HCT116 (cell line): ENCODE measurements around the gene ZNF618. TPM values are rescaled to one million over a fixed set of nuclear protein-coding genes. Genes with fewer than 3 reads are reported as not detected.

Experiments used
- ATAC-seq: fragments of 200-7000 bp; cut with Tn5 transposase; 2 replicates; pipeline ENCODE4 v1.9.1; 2020; ENCODE audit warnings: mild to moderate bottlenecking, moderate library complexity
- BruUV-seq: library from RNA; stranded (reverse); fragments of 400-500 nt; replicated peaks from 2 replicates; lab custom pipeline; 2021; lab: Mats Ljungman, UMichigan
- CTCF ChIA-PET: fragments of 300-600 bp; sonication (Branson Sonifier 250); formaldehyde crosslinking; loops from one replicate; lab custom pipeline; 2021; ENCODE audit warnings: antibody characterized with exemption; lab: Charles Lee
- POLR2A ChIA-PET: fragments of 300-600, 350-600 bp; sonication (Branson Sonifier 250); formaldehyde crosslinking; loops from one replicate; lab custom pipeline; 2021; ENCODE audit warnings: antibody characterized with exemption; lab: Charles Lee
- RAD21 ChIA-PET, 2 experiments: fragments of 300-600 bp; sonication (Branson Sonifier 250); formaldehyde crosslinking; loops; one replicate each; lab custom pipeline; 2023; ENCODE audit warnings: low total read pairs in 2 of 2; ENCODE audit not compliant: uncharacterized antibody in 2 of 2, unreplicated experiment in 2 of 2, low non-redundant PET in 1 of 2; lab: Charles Lee
- DNase-seq: peaks from one replicate; pipeline ENCODE4 v3.0.0-alpha.2; 2010; ENCODE audit warnings: low read depth, low spot score
- H2AFZ ChIP-seq: fragments of 200-600 bp; shearing (Covaris generic), sonication (generic); 2 replicates; pipeline ENCODE4 v1.6.1; 2017; ENCODE audit warnings: low read depth, mixed run types, mixed read lengths, antibody characterized with exemption, low read length; ENCODE audit not compliant: poor library complexity, severe bottlenecking
- H3K27ac ChIP-seq: 2 replicates; pipeline ENCODE4 v1.5.1; 2012; ENCODE audit warnings: low read depth, low read length
- H3K27me3 ChIP-seq: fragments of 200-600 bp; sonication (generic); 2 replicates; pipeline ENCODE4 v1.6.1; 2016; ENCODE audit warnings: mixed run types, low read length, mixed read lengths; ENCODE audit not compliant: insufficient read depth
- H3K36me3 ChIP-seq, 2 experiments: fragments of 200-500 bp in 1 of 2; fragments of 200-600 bp in 1 of 2; sonication (Bioruptor generic) in 1 of 2; sonication (generic) in 1 of 2; 2 replicates each; pipeline versions ENCODE4 v1.5.1 to v1.6.1; 2014 to 2016; ENCODE audit warnings: low read length in 2 of 2, inconsistent platforms in 1 of 2, mixed read lengths in 1 of 2, mixed run types in 1 of 2; ENCODE audit not compliant: insufficient read depth in 2 of 2, control insufficient read depth in 1 of 2
- H3K4me1 ChIP-seq, 2 experiments: fragments of 200-600 bp in 1 of 2; sonication (generic) in 1 of 2; 2 replicates each; pipeline versions ENCODE4 v1.5.1 to v1.6.1; 2012 to 2017; ENCODE audit warnings: low read length in 2 of 2, inconsistent platforms in 1 of 2, mild to moderate bottlenecking in 1 of 2, mixed read lengths in 1 of 2, mixed run types in 1 of 2, moderate library complexity in 1 of 2; ENCODE audit not compliant: insufficient read depth in 2 of 2, control insufficient read depth in 1 of 2
- H3K4me2 ChIP-seq: fragments of 200-600 bp; sonication (generic); 2 replicates; pipeline ENCODE4 v1.6.1; 2017; ENCODE audit warnings: mixed run types, low read length, mixed read lengths
- H3K4me3 ChIP-seq, 2 experiments: fragments of 200-600 bp in 1 of 2; sonication (generic) in 1 of 2; replicated peaks in 1 of 2; 2 replicates each; pipeline ENCODE4 v1.5.1; 2011 to 2016; ENCODE audit warnings: low read length in 2 of 2, control low read depth in 1 of 2, low read depth in 1 of 2, mild to moderate bottlenecking in 1 of 2, mixed read lengths in 1 of 2, mixed run types in 1 of 2
- H3K79me2 ChIP-seq: fragments of 200-600 bp; sonication (generic); 2 replicates; pipeline ENCODE4 v1.6.1; 2017; ENCODE audit warnings: mild to moderate bottlenecking, mixed run types, low read length, moderate library complexity, mixed read lengths; ENCODE audit not compliant: insufficient read depth
- H3K9ac ChIP-seq: fragments of 200-600 bp; sonication (generic); 2 replicates; pipeline ENCODE4 v1.6.1; 2016; ENCODE audit warnings: low read length, mixed read lengths
- H3K9me2 ChIP-seq: fragments of 200-600 bp; sonication (generic), shearing (Covaris generic); 2 replicates; pipeline ENCODE4 v1.6.1; 2017; ENCODE audit warnings: mixed run types, mild to moderate bottlenecking, moderate library complexity; ENCODE audit not compliant: insufficient read depth
- H3K9me3 ChIP-seq, 2 experiments: fragments of 200-500 bp in 1 of 2; fragments of 200-600 bp in 1 of 2; sonication (Bioruptor generic) in 1 of 2; sonication (generic) in 1 of 2; 2 replicates each; pipeline ENCODE4 v1.6.1; 2014 to 2017; ENCODE audit warnings: low read length in 2 of 2, mixed read lengths in 2 of 2, inconsistent platforms in 1 of 2, low read depth in 1 of 2, mild to moderate bottlenecking in 1 of 2, mixed run types in 1 of 2, moderate library complexity in 1 of 2; ENCODE audit not compliant: control insufficient read depth in 1 of 2, insufficient read depth in 1 of 2
- H4K20me1 ChIP-seq: fragments of 200-600 bp; sonication (generic), shearing (Covaris generic); 2 replicates; pipeline ENCODE4 v1.6.1; 2017; ENCODE audit warnings: mixed run types, mild to moderate bottlenecking, moderate library complexity; ENCODE audit not compliant: insufficient read depth
- ATF3 ChIP-seq: IDR thresholded peaks from 2 replicates; pipeline ENCODE4 v1.6.1; 2012
- CBX3 ChIP-seq: IDR thresholded peaks from 2 replicates; pipeline ENCODE4 v1.6.1; 2012; ENCODE audit warnings: low read depth
- CEBPB ChIP-seq: IDR thresholded peaks from 2 replicates; pipeline ENCODE4 v1.6.1; 2012; ENCODE audit warnings: low read depth
- CTCF ChIP-seq, 3 experiments: fragments of 200-600 bp in 1 of 3; sonication (generic) in 1 of 3; IDR thresholded peaks in 2 of 3; conservative IDR thresholded peaks in 1 of 3; 2 replicates each; pipeline ENCODE4 v1.5.1; 2012 to 2017; ENCODE audit warnings: low read depth in 2 of 3, low read length in 2 of 3, antibody characterized with exemption in 1 of 3, borderline replicate concordance in 1 of 3, control low read depth in 1 of 3, mild to moderate bottlenecking in 1 of 3, mixed read lengths in 1 of 3, mixed run types in 1 of 3, moderate library complexity in 1 of 3; ENCODE audit not compliant: insufficient read depth in 1 of 3
- EGR1 ChIP-seq: IDR thresholded peaks from 2 replicates; pipeline ENCODE4 v1.6.1; 2012; ENCODE audit warnings: low read depth
- ELF1 ChIP-seq: IDR thresholded peaks from 2 replicates; pipeline ENCODE4 v1.6.1; 2012; ENCODE audit warnings: low read depth, borderline replicate concordance
- EZH2 ChIP-seq: fragments of 200-600 bp; sonication (generic); IDR thresholded peaks from 2 replicates; pipeline ENCODE4 v1.6.1; 2017; ENCODE audit warnings: antibody characterized with exemption, mixed run types
- EZH2phosphoT487 ChIP-seq: fragments of 200-600 bp; IDR thresholded peaks from 2 replicates; pipeline ENCODE4 v1.6.1; 2018; ENCODE audit warnings: antibody characterized with exemption, borderline replicate concordance
- FOSL1 ChIP-seq: IDR thresholded peaks from 2 replicates; pipeline ENCODE4 v1.6.1; 2012; ENCODE audit warnings: low read depth
- MAX ChIP-seq: IDR thresholded peaks from 2 replicates; pipeline ENCODE4 v1.6.1; 2012
- POLR2A ChIP-seq: IDR thresholded peaks from 2 replicates; pipeline ENCODE4 v1.7.0; 2011; ENCODE audit warnings: borderline replicate concordance; ENCODE audit not compliant: insufficient read depth, insufficient read length; ENCODE audit errors: extremely low read depth
- POLR2AphosphoS5 ChIP-seq: IDR thresholded peaks from 2 replicates; pipeline ENCODE4 v1.6.1; 2011; ENCODE audit warnings: mild to moderate bottlenecking, low read depth, low read length, moderate library complexity
- RAD21 ChIP-seq: IDR thresholded peaks from 2 replicates; pipeline ENCODE4 v1.6.1; 2012; ENCODE audit warnings: low read depth, mild to moderate bottlenecking
- SIN3A ChIP-seq: IDR thresholded peaks from 2 replicates; pipeline ENCODE4 v1.6.1; 2012; ENCODE audit warnings: low read depth
- SRF ChIP-seq: IDR thresholded peaks from 2 replicates; pipeline ENCODE4 v1.6.1; 2012; ENCODE audit warnings: low read depth
- TCF7L2 ChIP-seq: IDR thresholded peaks from 2 replicates; pipeline ENCODE4 v1.7.0; 2011; ENCODE audit warnings: borderline replicate concordance, inconsistent platforms; ENCODE audit not compliant: insufficient read depth, insufficient read length; ENCODE audit errors: extremely low read depth
- YY1 ChIP-seq: IDR thresholded peaks from 2 replicates; pipeline ENCODE4 v1.6.1; 2011; ENCODE audit warnings: low read length, low read depth, moderate library complexity, mild to moderate bottlenecking; ENCODE audit not compliant: insufficient replicate concordance; ENCODE audit errors: extremely low read depth
- ZNF274 ChIP-seq: fragments of 200-500 bp; sonication (Bioruptor generic); IDR thresholded peaks from 2 replicates; pipeline ENCODE4 v1.6.1; 2014; ENCODE audit warnings: mild to moderate bottlenecking, low read depth, low read length, inconsistent platforms
- intact Hi-C: fragments of 100-400 bp; cut with micrococcal nuclease; formaldehyde crosslinking; loops from 2 replicates; pipeline ENCODE4 v1.10.0; 2022
- total RNA-seq: library from RNA; stranded (reverse); gene quantifications from one replicate; pipeline ENCODE4 v1.2.1, GENCODE V29; 2021; ENCODE audit not compliant: unreplicated experiment

Gene ZNF618
- total RNA-seq, 1 experiment from 2014 or later: 13.5 TPM

- Histone ChIP-seq H3K9me2 (no peaks in the 10 kb centered on the region), H3K27ac (no peak overlapping the region), H4K20me1 (no peaks in the 10 kb centered on the region), H3K9me3 (peaks cover 0 to 6% of the 10 kb centered on the region in 2 experiments; a peak in 1 of 4 replicates), H3K36me3 (0 out of 4 replicates have a peak, but pooled peaks cover 0 to 4% of the 10 kb centered on the region in 2 experiments), H3K4me2 (no peak overlapping the region), H3K4me1 (no peaks in the 10 kb centered on the region), H3K9ac (no peak overlapping the region), H2AFZ (no peak overlapping the region), H3K4me3 (no peak overlapping the region), H3K27me3 (no peaks in the 10 kb centered on the region), H3K79me2 (no peaks in the 10 kb centered on the region)
- ChIA-PET POLR2A (no interaction called here), RAD21 (no interaction called here), CTCF (no interaction called here)
- no peak for ATAC-seq
- intact Hi-C loops: no loop called here
- TF ChIP-seq MAX (no peak), POLR2A (no peak), ZNF274 (no peak), TCF7L2 (no peak), POLR2AphosphoS5 (no peak), SRF (no peak), CBX3 (no peak)
- BruUV-seq: no TSS peak
- no peak for DNase-seq
Measured at GRCh38 chr9:114023961-114024360, 147.9 kb downstream of the ZNF618 start.

- ChIA-PET POLR2A (no interaction called here), CTCF (no interaction called here), RAD21 (no interaction called here)
- Histone ChIP-seq H3K9me3 (peaks cover 0 to 6% of the 10 kb centered on the region in 2 experiments; a peak in 1 of 4 replicates), H3K36me3 (0 out of 4 replicates have a peak, but pooled peaks cover 0 to 4% of the 10 kb centered on the region in 2 experiments), H3K9ac (no peak overlapping the region), H2AFZ (no peak overlapping the region), H3K9me2 (no peaks in the 10 kb centered on the region), H3K4me1 (no peaks in the 10 kb centered on the region), H3K4me3 (no peak overlapping the region), H3K27me3 (no peaks in the 10 kb centered on the region), H3K4me2 (no peak overlapping the region), H3K79me2 (no peaks in the 10 kb centered on the region), H4K20me1 (no peaks in the 10 kb centered on the region), H3K27ac (no peak overlapping the region)
- ATAC-seq: no peak
- no peak for DNase-seq
- intact Hi-C loops: no loop called here
- no TSS peak for BruUV-seq
- TF ChIP-seq ELF1 (no peak), EZH2 (no peak), SRF (no peak), RAD21 (no peak), CEBPB (no peak), FOSL1 (no peak), EZH2phosphoT487 (no peak), CBX3 (no peak), EGR1 (no peak), POLR2A (no peak), SIN3A (no peak), MAX (no peak), ZNF274 (no peak), YY1 (no peak), ATF3 (no peak), TCF7L2 (no peak), CTCF (IDR thresholded peaks at IDR 0.05 in 2 of 3, conservative IDR thresholded peaks at IDR 0.05 in 1 of 3; ENCODE audit: borderline replicate concordance in 1 of 3, insufficient read depth in 1 of 3, low read depth in 2 of 3, low read length in 2 of 3) (no peak)
Measured at GRCh38 chr9:114025196-114025753, 149.2 kb downstream of the ZNF618 start.
